HL-60 (cell line): ENCODE results near the gene UGDH.
A peak's percentile ranks its signal among the peaks of the same experiment; 100 is the strongest.

Experiments used
- DNase-seq, 2 experiments: peaks; one replicate each; pipeline ENCODE4 v3.0.0-alpha.2; 2010 to 2020; ENCODE audit warnings: low read depth in 1 of 2, low spot score in 1 of 2
- H3K27ac ChIP-seq: fragments of 250-450 bp; sonication (Bioruptor Pico); replicated peaks from 2 replicates; pipeline ENCODE4 v1.5.1; 2020; ENCODE audit warnings: mild to moderate bottlenecking, moderate library complexity
- H3K27me3 ChIP-seq: fragments of 250-450 bp; sonication (Bioruptor Pico); 2 replicates; pipeline ENCODE4 v1.5.1; 2021; ENCODE audit warnings: mild to moderate bottlenecking, moderate library complexity; ENCODE audit not compliant: insufficient read depth, poor library complexity, severe bottlenecking
- H3K4me3 ChIP-seq: replicated peaks from 2 replicates; pipeline ENCODE4 v1.5.1; 2011; ENCODE audit warnings: mild to moderate bottlenecking, control low read depth, low read length; ENCODE audit not compliant: insufficient read depth
- GABPA ChIP-seq: IDR thresholded peaks from 2 replicates; pipeline ENCODE4 v1.6.1; 2012; ENCODE audit warnings: low read depth
- POLR2AphosphoS5 ChIP-seq: IDR thresholded peaks from 2 replicates; pipeline ENCODE4 v1.6.1; 2012; ENCODE audit warnings: low read depth
- REST ChIP-seq: IDR thresholded peaks from 2 replicates; pipeline ENCODE4 v1.6.1; 2012; ENCODE audit warnings: low read depth; ENCODE audit not compliant: insufficient replicate concordance
- SPI1 ChIP-seq: IDR thresholded peaks from 2 replicates; pipeline ENCODE4 v1.6.1; 2012; ENCODE audit warnings: low read depth, mild to moderate bottlenecking, borderline replicate concordance
- TF ChIP-seq, protein P1 (sequence below): IDR thresholded peaks from one replicate; pipeline ENCODE4 v1.5.1; 2011; ENCODE audit warnings: low read length, control low read depth, inconsistent platforms; ENCODE audit not compliant: insufficient read depth

Gene UGDH

DNA sequence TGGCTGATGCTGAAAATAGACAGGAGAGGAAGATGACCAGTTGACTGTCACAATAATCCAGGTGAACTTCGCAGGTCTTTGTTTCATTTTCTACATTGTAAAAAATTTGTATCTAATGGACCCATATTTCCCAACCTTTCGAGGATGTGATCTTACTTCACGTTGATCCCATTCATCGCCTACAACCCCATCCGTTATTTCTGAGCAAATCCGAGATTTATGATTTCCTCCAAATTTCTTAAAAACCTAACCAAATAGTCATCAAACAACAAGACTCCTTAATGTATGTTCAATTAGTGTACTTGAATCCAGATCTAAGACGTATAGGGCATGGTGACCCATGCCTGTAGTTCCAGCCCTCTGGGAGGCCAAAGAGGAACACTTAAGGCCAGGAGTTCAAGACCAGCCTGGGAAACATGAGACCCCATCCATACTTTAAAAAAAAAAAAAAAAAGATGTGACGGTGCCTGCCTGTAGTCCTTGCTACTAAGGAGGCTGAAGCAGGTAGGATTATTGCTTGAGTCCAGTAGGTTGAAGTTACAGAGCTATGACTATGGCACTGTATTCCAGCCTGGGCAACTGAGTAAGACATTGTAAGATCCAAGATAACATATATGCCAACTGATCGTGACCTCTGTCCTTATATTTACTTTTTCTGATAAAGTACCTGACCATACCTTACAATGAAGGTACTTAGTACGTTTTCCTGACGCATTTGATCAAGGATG lies 74.2 kb downstream of the UGDH start:
- Histone ChIP-seq H3K27ac (no peak overlapping the region), H3K4me3 (no peak overlapping the region), H3K27me3 (no peaks in the 10 kb centered on the region)
- DNase-seq = no peak
- TF ChIP-seq SPI1 (no peak), POLR2AphosphoS5 (peak; percentile 60)

DNA sequence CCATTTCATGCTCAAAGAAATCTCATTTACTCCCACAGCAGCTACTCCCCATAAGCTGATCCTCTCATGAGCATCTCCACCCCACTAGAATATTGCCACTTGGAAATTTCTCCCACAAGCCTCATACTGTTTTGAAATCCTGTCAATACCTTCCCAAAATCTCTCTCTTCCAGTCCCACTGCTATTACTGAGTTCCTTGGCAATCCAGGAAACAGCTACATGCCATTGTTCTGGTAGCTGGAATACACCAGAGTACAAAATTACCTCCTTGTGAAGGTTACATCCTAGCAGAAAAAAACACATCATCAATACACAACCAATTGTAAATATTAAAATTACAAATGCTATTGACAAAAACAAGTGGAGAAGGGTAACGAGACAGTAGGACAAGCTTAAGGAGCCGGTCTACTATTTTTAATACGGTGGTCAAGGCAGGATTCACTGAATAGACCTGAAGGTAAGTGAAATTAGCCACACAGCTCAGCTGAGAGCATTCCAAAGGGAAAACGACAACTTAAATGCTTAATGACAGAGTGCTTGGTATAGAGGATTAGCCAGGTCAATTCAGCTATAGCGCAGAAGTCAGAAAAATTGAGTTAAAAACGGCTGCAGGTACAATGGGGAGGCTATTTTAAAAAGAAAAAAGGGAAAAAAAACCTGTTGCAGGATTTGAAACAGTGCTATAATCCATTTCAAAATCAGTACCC lies 74.9 kb downstream of the UGDH start:
- no peak for DNase-seq
- TF ChIP-seq REST = no peak
- TF ChIP-seq POLR2AphosphoS5 = peak; percentile 3
- TF ChIP-seq, protein P1, sequence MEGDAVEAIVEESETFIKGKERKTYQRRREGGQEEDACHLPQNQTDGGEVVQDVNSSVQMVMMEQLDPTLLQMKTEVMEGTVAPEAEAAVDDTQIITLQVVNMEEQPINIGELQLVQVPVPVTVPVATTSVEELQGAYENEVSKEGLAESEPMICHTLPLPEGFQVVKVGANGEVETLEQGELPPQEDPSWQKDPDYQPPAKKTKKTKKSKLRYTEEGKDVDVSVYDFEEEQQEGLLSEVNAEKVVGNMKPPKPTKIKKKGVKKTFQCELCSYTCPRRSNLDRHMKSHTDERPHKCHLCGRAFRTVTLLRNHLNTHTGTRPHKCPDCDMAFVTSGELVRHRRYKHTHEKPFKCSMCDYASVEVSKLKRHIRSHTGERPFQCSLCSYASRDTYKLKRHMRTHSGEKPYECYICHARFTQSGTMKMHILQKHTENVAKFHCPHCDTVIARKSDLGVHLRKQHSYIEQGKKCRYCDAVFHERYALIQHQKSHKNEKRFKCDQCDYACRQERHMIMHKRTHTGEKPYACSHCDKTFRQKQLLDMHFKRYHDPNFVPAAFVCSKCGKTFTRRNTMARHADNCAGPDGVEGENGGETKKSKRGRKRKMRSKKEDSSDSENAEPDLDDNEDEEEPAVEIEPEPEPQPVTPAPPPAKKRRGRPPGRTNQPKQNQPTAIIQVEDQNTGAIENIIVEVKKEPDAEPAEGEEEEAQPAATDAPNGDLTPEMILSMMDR = no peak
- no peak for TF ChIP-seq SPI1
- Histone ChIP-seq H3K27me3 (no peaks in the 10 kb centered on the region), H3K4me3 (no peak overlapping the region), H3K27ac (no peak overlapping the region)

DNA sequence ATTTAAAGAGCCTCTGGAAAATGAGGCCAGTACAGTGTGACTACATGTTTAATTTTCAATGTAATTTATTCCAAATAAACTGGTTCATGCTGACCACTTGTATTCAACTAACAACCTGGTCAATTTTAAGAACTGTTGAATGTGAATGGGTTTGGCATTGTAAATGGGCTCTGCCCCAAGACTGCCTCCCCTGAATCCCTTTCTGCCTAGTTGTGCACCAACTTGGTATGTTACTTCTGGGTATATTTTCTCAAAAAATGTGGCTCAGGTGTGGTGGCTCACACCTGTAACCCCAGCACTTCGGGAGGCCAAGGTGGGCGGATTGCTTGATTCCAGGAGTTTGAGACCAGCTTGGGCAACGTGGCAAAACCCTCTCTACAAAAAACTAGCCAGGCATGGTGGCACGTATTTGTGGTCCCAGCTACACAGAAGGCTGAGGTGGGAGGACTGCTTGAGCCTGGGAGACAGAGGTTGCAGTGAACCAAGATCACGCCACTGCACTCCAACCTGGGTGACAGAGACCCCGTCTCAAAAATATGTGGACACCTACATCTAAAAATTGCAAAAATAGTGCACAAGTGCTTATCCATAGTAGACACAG lies 75.7 kb downstream of the UGDH start:
- TF ChIP-seq GABPA (no peak), REST (no peak), SPI1 (no peak), POLR2AphosphoS5 (0 out of 2 replicates have a peak, but pooled peaks have one; percentile 75)
- TF ChIP-seq, protein P1 = no peak
- Histone ChIP-seq H3K4me3 (no peak overlapping the region), H3K27ac (no peak overlapping the region), H3K27me3 (no peaks in the 10 kb centered on the region)
- DNase-seq = no peak

GRCh38 chr4:39450618-39451017 lies 76.6 kb downstream of the UGDH start:
- Histone ChIP-seq H3K27ac (no peak overlapping the region), H3K4me3 (no peak overlapping the region)

More at GRCh38 chr4:39450618-39451017, 76.6 kb downstream of the UGDH start:
- TF ChIP-seq, protein P1 = no peak
- TF ChIP-seq SPI1 (no peak), GABPA (no peak), POLR2AphosphoS5 (no peak; the same call in 1 of the 2 replicates), REST (no peak)
- H3K27me3 ChIP-seq = no peaks in the 10 kb centered on the region
- no peak for DNase-seq
